ENCODE results near the gene ZNF540.
A peak's percentile ranks its signal among the peaks of the same experiment; 100 is the strongest.
"Not testable (repeated sequence)": the region's sequence is repeated elsewhere in the genome, so short reads cannot be mapped to it uniquely, and the experiment has no call there.

The ZNF540 gene

GRCh38 chr19:37655301-37655688 is 60.6 kb downstream of the ZNF540 start, which contains the start of gene ZFP30:
TSS of gene ZFP30 (minus strand) at chr19:37655465. CDS start at chr19:37647822, 7,643 bp downstream.
- DNase-seq (ENCODE audit: low read depth): peak; percentile 65
- TF ChIP-seq CTCF (conservative IDR thresholded peaks at IDR 0.05; ENCODE audit: low read depth, low read length): no peak
- H3K4me3 ChIP-seq (ENCODE audit: low read depth, low read length): peak within 1 kb of the TSS; percentile 78

- peak overlapping the region; percentile 78 for H3K4me3 ChIP-seq (ENCODE audit: low read depth, low read length)
- peak; percentile 76 for DNase-seq (ENCODE audit: low read depth)
- TF ChIP-seq CTCF (conservative IDR thresholded peaks at IDR 0.05; ENCODE audit: low read depth, low read length): no peak
Measured at GRCh38 chr19:37655689-37656371, 61.2 kb downstream of the ZNF540 start.

- DNase-seq (ENCODE audit: low read depth); H3K4me3 ChIP-seq (ENCODE audit: low read depth, low read length): not testable (repeated sequence)
Measured at GRCh38 chr19:37657157-37657556, 62.5 kb downstream of the ZNF540 start.

Measured in choroid plexus epithelial cell (primary cell).